GOT3 (cell line): ENCODE results near the gene OR6P1.

ENCODE experiments used
- DNase-seq: peaks from one replicate; lab custom pipeline; 2025; ENCODE audit warnings: mixed read lengths; lab: John Stamatoyannopoulos, UW

OR6P1 gene

DNA sequence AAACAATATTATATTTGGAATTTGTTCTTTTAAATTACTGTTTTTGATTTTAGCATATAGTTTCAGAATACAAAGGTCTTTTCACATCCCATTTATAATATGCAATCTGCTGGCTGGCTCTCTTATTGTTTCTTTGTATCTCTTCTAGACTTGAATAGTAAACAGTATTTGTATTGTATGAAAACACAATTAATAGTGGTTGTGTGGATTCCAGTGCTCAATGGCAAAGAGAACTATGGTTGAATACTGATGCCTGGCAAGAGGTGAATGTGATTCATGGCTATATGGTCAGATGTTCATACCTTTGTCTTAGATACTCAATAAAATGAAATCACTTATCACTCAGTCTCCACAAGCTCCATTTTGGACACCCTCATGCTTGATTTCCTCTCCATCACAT, 53.4 kb downstream of the OR6P1 start:
- no peak for DNase-seq
